Subcutaneous adipose tissue (tissue), 4 donors: ENCODE results near the gene WDR45B. TPM values are rescaled to one million over a fixed set of nuclear protein-coding genes. Genes with fewer than 3 reads are reported as not detected.

Experiments
- CTCF ChIP-seq: fragments of 450-650 bp; IDR thresholded peaks from one replicate; pipeline ENCODE4 v1.5.1; 2016; ENCODE audit warnings: low read depth, mild to moderate bottlenecking, control low read depth, antibody characterized with exemption, moderate library complexity
- total RNA-seq, 4 donors: library from RNA; depleted of rRNA; stranded (reverse); fragments of >200 nt; gene quantifications; one replicate each; pipeline ENCODE4 v1.1.0, GENCODE V29; 2016

Gene WDR45B
- total RNA-seq, 4 donors from 2014 or later: 60.6 to 74.8 (median 63.1) TPM

DNA sequence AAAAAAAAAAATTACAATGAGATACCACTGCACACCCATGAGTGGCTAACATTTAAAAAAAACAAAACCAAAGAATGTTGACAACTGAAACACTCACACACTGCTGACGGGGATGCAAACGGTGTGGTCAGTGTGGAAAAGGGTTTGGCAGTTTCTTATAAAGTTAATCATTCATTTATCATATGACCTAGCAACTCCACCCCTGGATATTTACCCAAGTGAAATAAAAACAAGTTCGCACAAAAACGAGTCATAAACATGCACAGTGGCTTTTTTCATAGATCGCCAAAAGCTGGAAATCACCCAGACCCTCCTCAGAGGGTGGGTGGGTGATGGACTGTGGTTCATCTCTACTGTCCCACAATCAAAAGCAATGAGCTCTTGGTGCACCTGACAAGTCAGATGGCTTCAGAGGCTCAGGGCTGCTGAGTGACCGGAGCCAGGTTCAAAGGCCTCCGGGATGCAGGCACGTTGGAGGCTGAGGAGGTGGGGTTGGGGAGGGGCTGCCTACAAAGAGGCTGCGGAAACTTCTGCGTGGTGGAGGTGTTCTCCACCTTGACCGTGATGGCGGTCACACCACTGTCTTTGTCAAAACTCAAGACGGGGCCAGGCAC is 36.1 kb upstream of the WDR45B start:
- TF ChIP-seq CTCF: no peak

- no peak for TF ChIP-seq CTCF
Observed at GRCh38 chr17:82683534-82683933, 35.3 kb upstream of the WDR45B start.

GRCh38 chr17:82681547-82681946 is 33.3 kb upstream of the WDR45B start:
- TF ChIP-seq CTCF: no peak

- TF ChIP-seq CTCF: no peak
Observed at GRCh38 chr17:82679586-82680465, 31.6 kb upstream of the WDR45B start.

GRCh38 chr17:82678265-82678891 is 30.1 kb upstream of the WDR45B start:
- TF ChIP-seq CTCF: no peak

DNA sequence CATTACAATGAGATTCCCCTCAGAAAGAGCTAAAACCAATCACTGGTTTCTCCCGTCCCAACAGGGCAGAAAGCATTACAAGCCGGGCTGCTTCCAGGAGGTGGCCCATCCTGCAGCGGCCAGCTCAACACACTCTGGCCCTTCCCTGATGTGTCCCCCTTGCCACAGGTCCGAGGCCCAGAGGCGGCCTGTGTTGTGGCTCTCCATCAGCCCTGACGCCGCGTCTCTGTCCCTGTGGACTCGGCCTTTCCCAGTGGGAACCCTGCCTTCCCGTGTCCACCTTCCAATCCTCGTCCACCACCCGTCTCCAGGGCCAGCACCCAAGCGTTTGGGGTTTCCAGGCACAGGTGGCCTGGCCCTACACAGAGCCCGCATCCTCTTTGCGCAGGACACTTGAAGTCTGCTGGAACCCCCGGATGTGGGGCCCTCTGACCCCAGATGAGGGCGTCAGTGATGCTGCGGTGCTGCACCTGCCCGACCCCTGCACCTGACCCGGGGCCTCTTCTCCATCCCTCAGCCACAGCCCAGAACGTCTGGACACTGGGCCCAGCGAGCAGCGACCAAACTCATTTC is 29.2 kb upstream of the WDR45B start:
- no peak for TF ChIP-seq CTCF
